ENCODE measurements around the gene SLC2A6. TPM values are rescaled to one million over a fixed set of nuclear protein-coding genes. Genes with fewer than 3 reads are reported as not detected.

SLC2A6 gene
- total and polyA plus RNA-seq, 2 experiments from 2014 or later: 2.4 to 8.6 TPM

DNA sequence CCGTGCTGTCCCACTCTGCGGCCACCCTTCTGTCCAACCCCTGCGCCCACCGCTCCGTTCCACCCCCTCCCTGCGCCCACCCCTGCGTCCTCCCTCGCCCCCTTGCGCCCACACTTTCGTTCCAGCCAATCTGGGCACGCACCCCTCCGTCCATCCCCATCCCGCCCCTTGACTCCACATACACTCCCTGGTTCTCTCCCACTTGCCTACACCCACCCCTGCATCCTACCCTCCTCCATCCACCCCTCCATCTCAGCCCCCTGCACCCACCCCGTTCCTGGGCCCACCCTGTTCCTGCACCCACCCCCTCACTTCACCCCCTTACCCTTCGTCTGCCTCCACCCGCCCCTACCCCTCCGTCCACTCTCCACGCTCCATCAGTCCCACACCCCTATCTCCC, 49.7 kb downstream of the SLC2A6 start:
- DNase-seq (ENCODE audit: low read depth in 1 of 2, low spot score in 1 of 2): no peak
- H3K27me3 ChIP-seq: peaks cover 7% of the 10 kb centered on the region
- no peak overlapping the region for H3K27ac ChIP-seq
- peaks cover 3% of the 10 kb centered on the region for H3K36me3 ChIP-seq
- no peaks in the 10 kb centered on the region for H3K4me1 ChIP-seq (ENCODE audit: low read depth)
- TF ChIP-seq CTCF (IDR thresholded peaks at IDR 0.05; ENCODE audit: low read depth, low read length): no peak
- H3K4me3 ChIP-seq: no peak overlapping the region
- no peaks in the 10 kb centered on the region for H3K9me3 ChIP-seq (ENCODE audit: low read depth)

- peaks cover 3% of the 10 kb centered on the region for H3K36me3 ChIP-seq
- no peaks in the 10 kb centered on the region for H3K4me1 ChIP-seq (ENCODE audit: low read depth)
- H3K4me3 ChIP-seq: peak overlapping the region; percentile 15
- H3K27me3 ChIP-seq: peaks cover 7% of the 10 kb centered on the region
- DNase-seq (ENCODE audit: low read depth in 1 of 2, low spot score in 1 of 2): peak; percentile 16 to 76
- H3K27ac ChIP-seq: no peak overlapping the region
- TF ChIP-seq CTCF (IDR thresholded peaks at IDR 0.05; ENCODE audit: low read depth, low read length): no peak
- no peaks in the 10 kb centered on the region for H3K9me3 ChIP-seq (ENCODE audit: low read depth)
Measured at GRCh38 chr9:133428617-133429101, 50.2 kb downstream of the SLC2A6 start.

DNA sequence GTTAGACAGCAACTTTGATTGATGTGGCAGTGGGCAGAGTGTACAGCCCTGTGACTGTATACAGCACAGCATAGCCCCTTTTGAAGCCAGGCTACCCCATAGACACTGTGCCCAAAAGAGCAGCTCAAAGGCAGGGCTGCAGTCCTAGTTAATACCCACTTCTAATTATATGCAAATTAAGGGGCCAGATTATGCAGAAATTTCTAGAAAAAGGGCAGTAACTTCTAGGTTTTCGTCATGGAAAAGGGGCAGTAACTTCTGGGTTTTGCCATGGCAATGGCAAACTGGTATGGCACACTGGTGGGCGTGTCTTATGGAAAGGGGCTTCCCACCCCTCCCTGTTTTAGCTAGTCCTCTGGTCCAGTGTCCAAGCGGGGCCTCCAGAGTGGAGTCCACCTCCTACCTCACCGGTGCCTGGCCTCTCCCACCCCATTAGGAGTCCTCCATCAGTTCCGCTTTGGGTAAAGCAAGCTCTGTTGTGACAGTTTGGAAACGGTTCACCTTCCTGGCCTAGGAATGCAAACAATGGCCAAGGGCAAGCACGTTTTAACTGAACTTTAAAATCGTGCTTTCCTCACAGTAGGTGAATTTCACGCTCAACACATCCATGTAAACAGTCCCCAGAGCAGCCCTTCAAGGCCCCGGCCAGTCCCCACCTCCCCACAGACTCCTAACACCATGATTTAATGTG, 51.1 kb downstream of the SLC2A6 start:
- Histone ChIP-seq H3K4me3 (peak overlapping the region; percentile 15), H3K36me3 (peaks cover 3% of the 10 kb centered on the region)
- no peak for DNase-seq (ENCODE audit: low read depth in 1 of 2, low spot score in 1 of 2)

GRCh38 chr9:133426011-133426410, 52.9 kb downstream of the SLC2A6 start:
- H3K27me3 ChIP-seq: peaks cover 7% of the 10 kb centered on the region
- H3K4me3 ChIP-seq: no peak overlapping the region
- peaks cover 3% of the 10 kb centered on the region for H3K36me3 ChIP-seq
- no peaks in the 10 kb centered on the region for H3K9me3 ChIP-seq (ENCODE audit: low read depth)
- no peak for DNase-seq (ENCODE audit: low read depth in 1 of 2, low spot score in 1 of 2)
- no peak for TF ChIP-seq CTCF (IDR thresholded peaks at IDR 0.05; ENCODE audit: low read depth, low read length)
- H3K27ac ChIP-seq: no peak overlapping the region
- H3K4me1 ChIP-seq (ENCODE audit: low read depth): no peaks in the 10 kb centered on the region

More for the DNA sequence above, 51.1 kb downstream of the SLC2A6 start:
- Histone ChIP-seq H3K4me1 (ENCODE audit: low read depth) (no peaks in the 10 kb centered on the region), H3K27me3 (peaks cover 7% of the 10 kb centered on the region), H3K9me3 (ENCODE audit: low read depth) (no peaks in the 10 kb centered on the region), H3K27ac (no peak overlapping the region)
- TF ChIP-seq CTCF (IDR thresholded peaks at IDR 0.05; ENCODE audit: low read depth, low read length): no peak

DNA sequence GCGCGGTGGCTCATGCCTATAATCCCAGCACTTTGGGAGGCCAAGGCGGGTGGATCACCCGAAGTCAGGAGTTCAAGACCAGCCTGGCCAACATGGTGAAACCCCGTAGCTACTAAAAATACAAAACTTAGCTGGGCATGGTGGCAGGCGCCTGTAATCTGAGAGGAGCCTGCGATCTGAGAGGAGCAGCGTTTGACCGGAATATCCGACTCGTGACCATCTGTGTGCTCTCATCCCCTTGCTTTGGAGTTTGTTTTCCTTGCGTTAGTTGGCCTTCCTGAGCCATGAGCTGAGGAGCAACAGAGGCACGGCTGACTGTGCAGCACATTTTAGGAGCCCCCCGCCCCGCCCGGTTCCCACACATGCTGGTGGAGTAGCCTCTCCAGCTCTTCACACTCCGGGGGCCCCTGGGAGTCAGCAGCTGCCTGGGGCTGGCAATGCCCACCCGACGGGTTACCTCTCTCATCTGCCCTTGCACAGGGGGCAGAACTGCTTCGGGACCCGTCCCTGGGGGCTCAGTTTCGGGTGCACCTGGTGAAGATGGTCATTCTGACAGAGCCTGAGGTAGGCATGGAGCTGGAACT, 53.8 kb downstream of the SLC2A6 start:
- no peak for DNase-seq (ENCODE audit: low read depth in 1 of 2, low spot score in 1 of 2)
- TF ChIP-seq CTCF (IDR thresholded peaks at IDR 0.05; ENCODE audit: low read depth, low read length): no peak
- Histone ChIP-seq H3K4me3 (no peak overlapping the region), H3K27me3 (peaks cover 7% of the 10 kb centered on the region), H3K4me1 (ENCODE audit: low read depth) (no peaks in the 10 kb centered on the region), H3K27ac (no peak overlapping the region), H3K9me3 (ENCODE audit: low read depth) (no peaks in the 10 kb centered on the region), H3K36me3 (peaks cover 3% of the 10 kb centered on the region)
